HG03159 (cell line): ENCODE measurements around the gene BBS1.
"Not testable (repeated sequence)": the region's sequence is repeated elsewhere in the genome, so short reads cannot be mapped to it uniquely, and the experiment has no call there.

Source experiments
- ATAC-seq: cut with Tn5 transposase; IDR thresholded peaks from one replicate; pipeline ENCODE4 v1.9.1; 2021; ENCODE audit warnings: mild to moderate bottlenecking, moderate library complexity; ENCODE audit not compliant: unreplicated experiment

The BBS1 gene

GRCh38 chr11:66523611-66524010 is 13.2 kb downstream of the BBS1 start:
- no peak for ATAC-seq

DNA sequence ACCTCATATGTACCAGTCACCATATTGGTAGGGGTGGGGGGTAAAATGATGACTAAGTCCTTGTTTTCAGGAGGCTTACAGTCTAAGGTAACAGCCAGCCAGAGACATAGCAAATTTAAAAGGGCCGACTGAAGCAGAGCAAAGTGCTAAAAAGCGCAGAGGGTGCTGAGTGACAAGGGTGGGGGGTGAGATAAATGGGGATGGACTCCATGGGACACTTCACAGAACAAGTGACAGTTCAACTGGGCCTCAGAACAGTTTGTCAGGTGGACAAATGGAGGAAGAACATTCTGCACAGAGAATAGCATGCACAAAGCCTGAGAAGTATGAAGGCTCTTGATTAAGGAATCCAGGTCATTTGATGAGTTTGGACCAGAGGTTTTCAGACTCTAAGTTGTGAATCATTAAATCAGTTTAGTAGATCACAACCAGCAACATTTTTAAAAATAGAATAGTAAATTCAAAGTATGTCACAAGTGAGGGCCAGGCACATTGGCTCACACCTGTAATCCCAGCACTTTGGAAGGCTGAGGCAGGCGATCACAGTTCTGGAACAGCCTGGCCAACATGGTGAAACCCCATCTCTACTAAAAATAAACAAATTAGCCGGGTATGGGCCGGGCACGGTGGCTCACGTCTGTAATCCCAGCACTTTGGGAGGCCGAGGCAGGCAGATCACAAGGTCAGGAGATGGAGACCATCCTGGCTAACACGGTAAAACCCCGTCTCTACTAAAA is 14.0 kb downstream of the BBS1 start:
- ATAC-seq: no peak

GRCh38 chr11:66529069-66529468 is 18.6 kb downstream of the BBS1 start:
- ATAC-seq: no peak

GRCh38 chr11:66529655-66530054 is 19.2 kb downstream of the BBS1 start:
- no peak for ATAC-seq

DNA sequence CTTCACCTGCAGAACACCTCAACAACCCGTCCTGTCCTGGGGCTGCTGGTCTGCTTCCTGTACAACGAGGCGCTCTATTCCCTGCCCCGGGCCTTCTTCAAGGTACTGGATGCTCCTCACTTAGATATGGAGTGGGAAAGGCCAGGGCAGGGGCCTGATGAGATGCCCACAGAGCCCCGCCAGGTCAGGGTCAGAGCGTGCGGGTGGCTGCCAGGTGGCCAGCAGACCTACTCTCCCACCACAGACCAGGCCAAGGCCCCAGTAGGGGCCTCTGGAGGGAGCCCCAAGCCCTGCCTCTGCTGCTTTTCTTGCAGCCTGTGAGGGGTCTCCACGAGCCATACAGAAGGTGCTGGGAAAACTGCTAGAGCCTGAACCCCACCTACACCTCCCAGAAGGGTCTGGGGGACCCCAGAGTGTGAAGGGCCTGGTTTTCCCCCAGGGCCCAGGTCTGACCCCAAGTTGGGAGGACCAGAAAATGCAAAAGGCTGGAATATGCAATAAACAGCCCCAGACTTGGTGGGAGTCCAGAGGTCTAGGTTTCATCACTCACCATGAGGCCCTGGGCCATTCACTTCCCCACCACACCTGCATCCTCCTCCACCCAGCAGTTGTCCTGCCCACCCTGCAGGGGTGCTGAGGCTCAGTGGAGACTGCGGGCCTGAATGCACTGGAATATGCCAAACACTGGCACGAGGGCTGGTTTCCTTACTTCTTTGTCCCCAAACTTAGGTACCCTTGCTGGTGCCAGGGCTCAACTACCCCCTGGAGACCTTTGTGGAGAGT is 20.7 kb downstream of the BBS1 start:
- ATAC-seq: no peak

- no peak for ATAC-seq
Measured at GRCh38 chr11:66531841-66532240, 21.4 kb downstream of the BBS1 start.

GRCh38 chr11:66532784-66533183 is 22.3 kb downstream of the BBS1 start:
- no peak for ATAC-seq

DNA sequence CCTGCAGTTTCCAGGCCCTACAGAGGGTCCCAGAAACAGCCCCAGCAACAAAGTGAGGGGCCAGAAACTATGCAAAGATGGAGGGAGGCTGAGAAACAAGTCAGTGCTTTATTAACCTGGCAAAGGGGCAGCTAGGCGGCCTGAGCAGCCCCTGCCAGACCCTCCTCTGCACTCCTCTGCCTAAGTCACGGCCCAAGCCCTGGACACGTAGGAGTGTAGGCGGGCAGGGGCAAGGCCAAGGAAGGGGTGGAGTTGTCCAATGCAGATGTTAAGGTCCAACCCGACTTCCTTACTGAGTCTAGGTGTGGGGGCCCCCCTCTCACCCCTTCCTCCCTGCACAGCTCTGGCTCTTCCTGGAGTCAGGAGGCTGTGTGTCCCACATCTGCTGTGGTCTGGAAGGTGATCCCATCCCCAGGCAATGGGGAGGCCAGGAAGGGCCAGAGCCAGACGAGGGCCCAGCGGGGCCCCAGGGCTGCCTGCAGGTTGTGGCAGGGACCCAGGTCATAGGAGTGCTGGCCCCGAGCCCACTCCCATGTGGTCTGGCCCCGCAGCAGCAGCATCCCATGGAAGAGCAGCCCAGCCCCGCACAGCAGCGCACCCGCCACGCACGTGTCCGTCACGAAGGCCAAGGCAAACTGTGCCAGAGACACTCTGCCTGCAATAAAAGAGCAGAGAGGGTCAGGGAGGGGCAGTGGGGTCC is 28.9 kb downstream of the BBS1 start:
- ATAC-seq: no peak

GRCh38 chr11:66539870-66540213 is 29.4 kb downstream of the BBS1 start:
- ATAC-seq: no peak

GRCh38 chr11:66540598-66540997 is 30.2 kb downstream of the BBS1 start:
- not testable (repeated sequence) for ATAC-seq

- no peak for ATAC-seq
Measured at GRCh38 chr11:66541892-66542291, 31.5 kb downstream of the BBS1 start.

DNA sequence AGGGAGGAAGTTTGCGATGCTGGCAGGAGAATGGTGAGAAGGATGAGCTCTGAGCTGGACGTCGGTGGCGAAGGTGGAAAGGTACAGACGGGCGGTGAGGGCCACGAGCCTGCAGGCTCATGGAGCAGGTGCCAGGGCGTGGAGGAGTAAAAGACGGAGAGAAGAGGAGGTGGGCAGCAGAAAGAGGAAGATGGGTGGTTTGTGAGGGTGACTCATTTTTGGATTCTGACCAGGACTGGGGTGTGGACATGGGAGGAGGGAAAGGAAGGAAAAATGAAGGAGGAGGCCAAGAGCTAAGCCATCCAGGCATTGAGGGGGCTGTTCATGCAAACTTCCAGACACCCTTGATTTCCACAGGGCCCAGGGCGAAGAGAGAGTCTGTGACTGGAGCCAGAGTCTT is 31.9 kb downstream of the BBS1 start:
- no peak for ATAC-seq

GRCh38 chr11:66543263-66544107 is 33.0 kb downstream of the BBS1 start:
- no peak for ATAC-seq

GRCh38 chr11:66544952-66545351 is 34.5 kb downstream of the BBS1 start:
- ATAC-seq: not testable (repeated sequence)

DNA sequence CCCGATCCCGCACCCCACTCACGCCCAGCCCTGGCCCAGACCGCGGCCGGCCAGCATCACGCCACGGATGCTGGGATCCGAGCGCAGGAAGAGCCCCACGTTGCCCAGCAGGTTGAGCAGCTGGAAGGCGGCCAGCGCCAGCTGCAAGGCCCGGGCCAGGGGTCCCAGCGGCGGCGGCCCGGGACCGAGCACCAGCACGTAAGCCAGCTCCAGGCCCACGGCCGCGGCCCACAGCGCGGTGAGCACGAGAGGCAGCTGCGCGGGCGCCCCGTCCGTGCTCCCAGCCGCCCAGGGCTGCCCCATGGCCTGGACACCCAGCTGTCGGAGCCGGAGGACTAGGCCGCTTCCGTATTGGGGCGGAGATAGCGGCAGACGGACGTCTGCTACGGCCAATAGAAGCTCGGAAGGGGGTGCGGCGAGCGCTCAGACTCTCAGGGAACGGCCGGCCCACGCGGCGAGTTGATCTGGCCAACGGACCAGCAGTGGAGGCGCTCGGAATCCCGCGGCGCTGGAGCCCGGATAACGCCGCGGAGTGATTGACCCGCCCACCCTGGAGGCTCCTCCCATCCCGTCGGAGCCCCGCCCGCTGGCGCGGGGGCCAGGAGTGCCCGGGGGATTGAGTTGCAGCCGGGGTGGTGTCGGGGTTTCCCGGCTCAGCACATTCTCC is 35.4 kb downstream of the BBS1 start, which contains the start of gene ZDHHC24:
ZDHHC24 (minus strand) TSS at position 348 of the 667 bp plus-strand sequence; CDS start at position 303, 45 bp downstream.
- peak; percentile 85 for ATAC-seq

GRCh38 chr11:66546368-66546965 is 36.0 kb downstream of the BBS1 start, which contains the start of gene ACTN3:
Gene ACTN3, plus strand, starts transcription at chr11:66546903. Its CDS starts 35 bp downstream, at chr11:66546938.
- ATAC-seq: no peak

DNA sequence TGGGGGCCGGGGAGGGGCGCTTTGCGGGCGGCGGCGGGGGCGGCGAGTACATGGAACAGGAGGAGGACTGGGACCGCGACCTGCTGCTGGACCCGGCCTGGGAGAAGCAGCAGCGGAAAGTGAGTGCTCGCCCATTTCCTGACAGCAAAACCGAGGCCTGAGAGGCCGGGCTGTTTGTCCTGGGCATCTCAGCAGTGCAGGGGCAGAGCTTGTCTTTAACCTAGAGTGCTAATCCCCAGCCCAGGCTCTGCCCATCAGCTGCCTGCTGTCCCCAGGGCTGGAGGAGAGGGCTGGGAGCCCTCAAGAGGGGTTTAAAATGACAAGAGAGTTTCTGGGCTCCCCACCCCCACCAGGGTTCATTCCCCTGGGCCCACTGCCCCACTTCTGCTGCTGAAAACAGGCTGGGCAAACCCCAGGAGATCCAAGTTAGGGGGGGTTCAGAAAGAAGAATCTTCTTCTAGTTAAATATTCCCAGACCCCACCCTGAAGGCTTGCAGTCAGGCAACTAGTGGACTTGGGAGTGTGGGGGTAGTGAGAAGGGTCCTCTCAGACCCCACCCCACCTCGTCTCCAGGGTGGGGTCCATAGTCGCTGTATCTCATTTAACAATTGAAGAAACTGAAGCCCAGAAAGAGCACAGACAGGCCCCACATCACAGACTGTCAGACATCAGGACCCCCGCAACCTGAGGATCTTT is 36.7 kb downstream of the BBS1 start:
- no peak for ATAC-seq

- no peak for ATAC-seq
Measured at GRCh38 chr11:66547662-66548009, 37.2 kb downstream of the BBS1 start.

DNA sequence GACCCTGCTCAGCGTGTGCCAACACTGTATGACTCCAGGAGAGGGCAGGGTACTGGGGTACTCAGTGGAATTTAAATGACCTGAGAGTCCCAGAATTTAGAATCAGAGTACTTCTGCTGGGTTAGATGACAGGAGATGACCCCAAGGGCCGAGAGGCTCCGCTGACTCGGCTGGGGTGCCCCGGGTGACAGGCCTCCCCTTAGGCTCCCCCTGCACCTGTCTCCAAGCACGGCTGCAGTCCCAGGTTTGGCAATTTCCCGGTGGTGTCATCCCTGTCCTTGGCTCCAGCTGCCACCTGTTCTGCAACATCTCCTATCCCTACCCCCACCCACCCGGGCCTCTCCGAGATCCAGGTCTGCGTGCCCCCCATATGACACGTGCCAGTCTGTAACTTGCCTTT is 37.6 kb downstream of the BBS1 start:
- no peak for ATAC-seq
